Measurements from ENCODE around the gene SNCAIP.

DNA sequence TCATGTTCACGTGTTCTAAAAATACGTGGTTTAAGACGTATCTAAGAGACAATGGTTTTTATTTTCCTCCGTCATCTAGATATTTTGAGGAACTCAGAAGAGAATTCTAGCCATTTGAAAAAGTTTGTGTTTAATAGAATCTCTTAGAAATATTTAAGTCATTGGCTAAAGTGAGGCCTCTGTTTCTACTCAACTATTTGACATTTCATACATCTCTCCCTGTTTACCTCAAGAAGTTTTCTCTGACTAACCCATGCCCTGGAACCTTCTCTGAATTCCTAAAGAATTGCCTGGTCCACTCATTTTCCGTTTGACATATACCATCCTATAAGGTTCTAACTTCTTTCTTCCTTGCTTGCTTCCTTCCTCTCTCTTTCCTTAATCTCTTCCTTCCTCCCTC is 178.7 kb downstream of the SNCAIP start:
- TF ChIP-seq POLR2A (IDR thresholded peaks at IDR 0.05), result no peak
- TF ChIP-seq, protein P1, sequence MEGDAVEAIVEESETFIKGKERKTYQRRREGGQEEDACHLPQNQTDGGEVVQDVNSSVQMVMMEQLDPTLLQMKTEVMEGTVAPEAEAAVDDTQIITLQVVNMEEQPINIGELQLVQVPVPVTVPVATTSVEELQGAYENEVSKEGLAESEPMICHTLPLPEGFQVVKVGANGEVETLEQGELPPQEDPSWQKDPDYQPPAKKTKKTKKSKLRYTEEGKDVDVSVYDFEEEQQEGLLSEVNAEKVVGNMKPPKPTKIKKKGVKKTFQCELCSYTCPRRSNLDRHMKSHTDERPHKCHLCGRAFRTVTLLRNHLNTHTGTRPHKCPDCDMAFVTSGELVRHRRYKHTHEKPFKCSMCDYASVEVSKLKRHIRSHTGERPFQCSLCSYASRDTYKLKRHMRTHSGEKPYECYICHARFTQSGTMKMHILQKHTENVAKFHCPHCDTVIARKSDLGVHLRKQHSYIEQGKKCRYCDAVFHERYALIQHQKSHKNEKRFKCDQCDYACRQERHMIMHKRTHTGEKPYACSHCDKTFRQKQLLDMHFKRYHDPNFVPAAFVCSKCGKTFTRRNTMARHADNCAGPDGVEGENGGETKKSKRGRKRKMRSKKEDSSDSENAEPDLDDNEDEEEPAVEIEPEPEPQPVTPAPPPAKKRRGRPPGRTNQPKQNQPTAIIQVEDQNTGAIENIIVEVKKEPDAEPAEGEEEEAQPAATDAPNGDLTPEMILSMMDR (IDR thresholded peaks at IDR 0.05), result no peak

All from lower leg skin (tissue), 3 donors.